C1 segment of cervical spinal cord (tissue), 14 donors: ENCODE data around the gene ERC2.

Experiments
- DNase-seq, 14 donors: peaks; one replicate each; lab custom pipeline; 2025; lab: John Stamatoyannopoulos, UW

The ERC2 gene

GRCh38 chr3:56189536-56189935, 278.7 kb downstream of the ERC2 start:
- DNase-seq = peak in 1 of 14 donors; percentile 74

- DNase-seq = no peak
Measured at GRCh38 chr3:56188201-56188600, 280.1 kb downstream of the ERC2 start.

- DNase-seq = no peak
Measured at GRCh38 chr3:56187051-56187450, 281.2 kb downstream of the ERC2 start.

- DNase-seq = no peak
Measured at GRCh38 chr3:56185827-56186226, 282.4 kb downstream of the ERC2 start.

- DNase-seq = no peak
Measured at GRCh38 chr3:56183529-56183928, 284.7 kb downstream of the ERC2 start.

GRCh38 chr3:56180433-56180832, 287.8 kb downstream of the ERC2 start:
- DNase-seq = no peak

GRCh38 chr3:56173601-56174000, 294.7 kb downstream of the ERC2 start:
- DNase-seq = no peak

- no peak for DNase-seq
Measured at GRCh38 chr3:56164436-56164835, 303.8 kb downstream of the ERC2 start.

GRCh38 chr3:56157693-56158362, 310.4 kb downstream of the ERC2 start:
- peak in 9 of 14 donors; percentile 2 to 47 (median 28) for DNase-seq

GRCh38 chr3:56154297-56154696, 314.0 kb downstream of the ERC2 start:
- DNase-seq = no peak

- no peak for DNase-seq
Measured at GRCh38 chr3:56147354-56147753, 320.9 kb downstream of the ERC2 start.

- no peak for DNase-seq
Measured at GRCh38 chr3:56145410-56145809, 322.9 kb downstream of the ERC2 start.

GRCh38 chr3:56144805-56145204, 323.5 kb downstream of the ERC2 start:
- no peak for DNase-seq

- DNase-seq = no peak
Measured at GRCh38 chr3:56137415-56137814, 330.9 kb downstream of the ERC2 start.

- DNase-seq = no peak
Measured at GRCh38 chr3:56136514-56136913, 331.8 kb downstream of the ERC2 start.

- no peak for DNase-seq
Measured at GRCh38 chr3:56135941-56136340, 332.3 kb downstream of the ERC2 start.

- no peak for DNase-seq
Measured at GRCh38 chr3:56133423-56133822, 334.8 kb downstream of the ERC2 start.

GRCh38 chr3:56132762-56133161, 335.5 kb downstream of the ERC2 start:
- DNase-seq = no peak

- no peak for DNase-seq
Measured at GRCh38 chr3:56131974-56132590, 336.2 kb downstream of the ERC2 start.

- no peak for DNase-seq
Measured at GRCh38 chr3:56130036-56130435, 338.2 kb downstream of the ERC2 start.

- no peak for DNase-seq
Measured at GRCh38 chr3:56126632-56127031, 341.6 kb downstream of the ERC2 start.

- DNase-seq = no peak
Measured at GRCh38 chr3:56125358-56126005, 342.8 kb downstream of the ERC2 start.

- DNase-seq = no peak
Measured at GRCh38 chr3:56124546-56124945, 343.7 kb downstream of the ERC2 start.
